Neural cell (in vitro differentiated cells): ENCODE data around the gene PCNX1.

Source experiments
- CTCF ChIP-seq: fragments of 450-650 bp; IDR thresholded peaks from 2 replicates; pipeline ENCODE4 v1.5.1; 2014; ENCODE audit warnings: antibody characterized with exemption, mild to moderate bottlenecking, moderate library complexity; ENCODE audit not compliant: poor library complexity, severe bottlenecking
- EP300 ChIP-seq: fragments of 450-650 bp; conservative IDR thresholded peaks from 2 replicates; pipeline ENCODE4 v1.6.1; 2014; ENCODE audit warnings: antibody characterized with exemption, mild to moderate bottlenecking, moderate library complexity; ENCODE audit not compliant: poor library complexity, severe bottlenecking
- EZH2 ChIP-seq: fragments of 200-600, 300-800 bp; shearing (Covaris generic), sonication (generic); IDR thresholded peaks from 2 replicates; pipeline ENCODE4 v1.6.1; 2014; ENCODE audit warnings: antibody characterized with exemption, low read length, borderline replicate concordance, mild to moderate bottlenecking; ENCODE audit not compliant: insufficient read depth, poor library complexity, severe bottlenecking
- MXI1 ChIP-seq: fragments of 450-650 bp; conservative IDR thresholded peaks from 2 replicates; pipeline ENCODE4 v1.6.1; 2014; ENCODE audit warnings: antibody characterized with exemption, mild to moderate bottlenecking; ENCODE audit not compliant: poor library complexity, severe bottlenecking
- POLR2AphosphoS5 ChIP-seq: IDR thresholded peaks from 2 replicates; pipeline ENCODE4 v1.6.1; 2012
- REST ChIP-seq: IDR thresholded peaks from 2 replicates; pipeline ENCODE4 v1.6.1; 2012; ENCODE audit warnings: borderline replicate concordance

DNA sequence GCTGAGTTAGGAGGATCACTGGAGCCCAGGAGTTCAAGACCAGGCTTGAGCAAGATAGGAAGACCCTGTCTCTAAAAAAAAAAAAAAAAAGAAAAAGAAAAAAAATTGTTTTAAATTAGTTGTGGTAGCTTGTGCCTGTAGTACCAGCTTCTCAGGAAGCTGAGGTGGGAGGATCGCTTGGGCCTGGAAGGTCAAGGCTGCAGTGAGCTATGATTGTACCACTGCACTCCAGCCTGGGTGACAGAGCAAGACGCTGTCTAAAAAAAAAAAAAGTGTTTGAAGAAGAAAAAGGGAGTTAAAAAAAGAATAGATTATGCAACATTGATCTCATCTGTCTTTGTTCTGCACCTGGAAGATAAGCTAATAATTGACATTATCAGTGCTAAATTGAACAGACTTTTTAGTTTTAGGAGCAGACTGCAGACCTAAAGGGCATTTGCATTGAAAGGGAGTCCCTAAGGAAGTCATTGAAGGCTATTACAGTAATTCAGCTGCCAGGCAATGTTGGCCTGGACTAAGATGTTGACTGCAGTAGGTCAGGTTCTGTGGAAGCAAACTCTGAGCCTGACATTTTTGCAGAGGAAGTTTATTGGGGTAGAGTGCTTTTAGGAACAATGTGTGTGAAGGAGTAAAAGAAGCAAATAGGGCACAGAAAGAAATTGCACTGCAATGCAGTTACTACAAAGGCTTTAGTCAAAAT is 215.8 kb downstream of the PCNX1 start:
- TF ChIP-seq CTCF (no peak), POLR2AphosphoS5 (no peak), EZH2 (no peak), EP300 (no peak), MXI1 (no peak), REST (no peak)
